Stimulated activated CD8-positive, alpha-beta memory T cell treated with anti-CD3 and anti-CD28 coated beads, Interleukin-12 subunit alpha, Interleukin-12 subunit beta, amount 100 ng/mL, for 4 hours (primary cell): Measurements from ENCODE around the gene HPS1.
"Not testable (repeated sequence)": the region's sequence is repeated elsewhere in the genome, so short reads cannot be mapped to it uniquely, and the experiment has no call there.

ENCODE experiments used
- DNase-seq: peaks from one replicate; pipeline ENCODE4 v3.0.0-alpha.2; 2020; ENCODE audit warnings: low read depth

HPS1 gene

DNA sequence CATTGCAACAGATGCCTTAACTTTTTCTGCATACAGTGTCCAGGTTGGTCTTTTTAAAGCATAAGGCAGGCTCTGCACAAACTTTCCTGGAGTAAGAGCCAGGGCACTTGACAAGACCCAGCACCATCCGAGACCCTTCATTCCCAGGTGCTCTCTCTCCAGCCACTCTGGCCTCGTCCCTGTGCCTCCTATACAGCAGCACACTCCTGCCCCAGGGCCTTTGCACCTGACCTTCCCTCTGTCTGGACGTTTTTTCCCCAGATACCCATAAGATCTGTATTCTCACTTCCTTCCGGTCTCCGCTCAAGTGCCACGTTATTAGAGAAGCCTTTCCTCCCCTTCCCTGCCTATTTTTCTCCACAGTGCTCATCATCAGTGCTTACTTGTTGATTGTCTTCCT lies 57.3 kb downstream of the HPS1 start:
- no peak for DNase-seq

DNA sequence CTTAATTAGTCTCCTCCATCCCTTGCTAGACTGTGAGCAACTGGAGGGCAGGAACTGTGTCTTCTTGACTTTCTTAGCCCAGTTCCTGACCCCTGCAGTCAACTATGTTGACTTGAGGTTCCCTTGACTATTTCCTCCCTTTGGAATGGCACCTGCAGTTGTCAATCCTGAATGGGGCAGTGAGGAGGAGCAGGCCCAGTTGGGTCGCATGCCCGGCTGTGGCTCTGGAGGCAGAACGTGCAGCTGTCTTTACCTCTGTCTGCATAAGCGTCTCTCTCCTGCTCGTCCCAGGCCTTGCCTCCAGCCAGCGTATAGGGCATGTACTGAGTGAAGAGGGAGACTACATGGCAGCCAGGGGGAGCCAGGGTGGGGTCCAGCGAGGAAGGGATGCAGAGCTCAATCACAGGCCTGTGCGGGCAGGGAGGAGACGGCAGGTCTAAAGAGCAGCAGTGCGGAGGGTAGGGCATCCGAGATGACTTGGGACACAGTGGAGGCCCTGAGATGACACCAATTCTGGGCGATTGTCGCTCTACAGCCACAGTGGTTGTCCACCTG lies 58.6 kb downstream of the HPS1 start:
- no peak for DNase-seq

DNA sequence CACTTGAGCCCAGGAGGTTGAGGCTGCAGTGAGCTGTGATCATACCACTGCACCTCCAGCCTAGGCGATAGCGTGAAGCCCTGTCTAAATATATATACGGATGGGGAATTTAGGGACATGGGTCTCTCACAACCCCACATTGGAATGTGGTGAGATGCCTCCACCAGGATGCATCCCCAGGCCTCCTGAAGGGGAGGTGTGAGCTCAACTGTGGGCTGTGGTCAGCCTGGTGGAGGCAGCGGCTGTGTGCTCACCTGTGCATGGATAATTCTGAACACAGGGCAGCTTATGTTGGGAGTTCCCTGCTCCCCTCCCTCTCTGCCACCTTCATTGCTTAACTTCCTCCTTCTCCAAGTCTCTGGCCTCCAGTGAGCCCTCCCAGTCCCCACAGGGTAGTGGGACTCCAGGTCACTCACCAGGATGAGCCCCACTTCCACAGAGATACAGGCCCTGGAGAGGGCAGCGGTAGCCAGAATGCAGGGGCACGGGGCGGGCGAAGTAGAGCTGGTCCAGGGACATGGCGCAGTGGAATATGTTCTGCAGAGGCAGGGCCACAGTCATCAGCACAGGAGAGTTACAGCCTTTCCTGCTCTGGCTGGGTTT lies 62.1 kb downstream of the HPS1 start:
- no peak for DNase-seq

DNA sequence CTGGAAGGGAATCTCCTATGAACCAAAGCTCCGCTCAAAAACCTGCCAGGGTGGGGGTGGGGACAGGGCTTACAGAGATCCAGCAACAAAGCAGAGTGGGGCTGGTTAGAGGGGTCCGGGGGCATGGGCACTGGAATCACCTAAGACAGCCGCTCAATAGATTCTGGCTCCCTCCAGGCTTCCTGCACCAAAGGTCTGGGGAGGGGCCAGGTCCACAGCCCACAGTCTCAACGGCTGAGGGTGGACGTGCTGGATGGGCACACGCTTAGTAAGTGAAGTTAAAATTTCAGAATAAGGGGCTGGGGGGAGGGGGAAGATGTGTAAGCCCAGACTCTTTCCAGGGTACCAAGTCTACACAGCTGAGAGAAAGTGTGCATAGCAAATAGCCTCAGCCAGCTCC lies 62.9 kb downstream of the HPS1 start:
- no peak for DNase-seq

DNA sequence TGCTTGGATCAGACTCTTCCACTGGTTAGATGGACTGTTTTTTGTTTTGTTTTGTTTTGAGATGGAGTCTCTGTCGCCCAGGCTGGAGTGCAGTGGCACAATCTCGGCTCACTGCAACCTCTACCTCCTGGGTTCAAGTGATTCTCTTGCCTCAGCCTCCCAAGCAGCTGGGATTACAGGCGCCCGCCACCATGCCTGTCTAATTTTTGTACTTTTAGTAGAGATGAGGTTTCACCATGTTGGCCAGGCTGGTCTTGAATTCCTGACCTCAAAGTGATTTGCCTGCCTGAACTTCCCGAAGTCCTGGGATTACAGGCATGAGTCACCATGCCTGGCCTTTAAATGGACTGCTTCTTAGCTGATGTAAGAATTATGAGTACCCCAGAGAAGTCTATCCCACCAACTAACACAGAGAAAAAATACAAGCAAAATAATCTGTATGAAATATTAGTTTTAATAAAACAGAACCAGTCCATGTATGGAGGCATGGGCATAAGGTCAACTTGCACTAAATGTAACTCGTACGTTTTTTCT lies 63.5 kb downstream of the HPS1 start:
- DNase-seq = not testable (repeated sequence)

DNA sequence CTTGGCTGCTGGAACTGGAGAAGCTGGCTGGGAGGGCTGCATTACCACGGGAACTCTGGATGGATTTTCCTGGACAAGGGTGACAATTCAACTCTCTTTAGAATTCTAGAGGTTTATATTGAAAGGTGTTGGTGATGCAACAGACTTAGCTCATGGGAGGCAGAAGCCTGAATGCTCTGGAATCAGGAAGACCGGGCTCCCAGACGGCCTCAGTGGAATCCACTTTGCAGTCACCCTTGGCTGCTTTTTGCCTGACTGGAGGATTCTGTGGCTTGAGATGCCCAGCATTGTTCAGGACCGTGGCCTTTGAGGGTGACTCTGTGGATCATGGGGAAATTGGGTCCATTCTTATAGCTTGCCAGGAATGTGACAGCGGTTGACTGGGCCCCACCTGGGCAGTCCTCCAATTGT lies 64.0 kb downstream of the HPS1 start:
- DNase-seq = no peak

DNA sequence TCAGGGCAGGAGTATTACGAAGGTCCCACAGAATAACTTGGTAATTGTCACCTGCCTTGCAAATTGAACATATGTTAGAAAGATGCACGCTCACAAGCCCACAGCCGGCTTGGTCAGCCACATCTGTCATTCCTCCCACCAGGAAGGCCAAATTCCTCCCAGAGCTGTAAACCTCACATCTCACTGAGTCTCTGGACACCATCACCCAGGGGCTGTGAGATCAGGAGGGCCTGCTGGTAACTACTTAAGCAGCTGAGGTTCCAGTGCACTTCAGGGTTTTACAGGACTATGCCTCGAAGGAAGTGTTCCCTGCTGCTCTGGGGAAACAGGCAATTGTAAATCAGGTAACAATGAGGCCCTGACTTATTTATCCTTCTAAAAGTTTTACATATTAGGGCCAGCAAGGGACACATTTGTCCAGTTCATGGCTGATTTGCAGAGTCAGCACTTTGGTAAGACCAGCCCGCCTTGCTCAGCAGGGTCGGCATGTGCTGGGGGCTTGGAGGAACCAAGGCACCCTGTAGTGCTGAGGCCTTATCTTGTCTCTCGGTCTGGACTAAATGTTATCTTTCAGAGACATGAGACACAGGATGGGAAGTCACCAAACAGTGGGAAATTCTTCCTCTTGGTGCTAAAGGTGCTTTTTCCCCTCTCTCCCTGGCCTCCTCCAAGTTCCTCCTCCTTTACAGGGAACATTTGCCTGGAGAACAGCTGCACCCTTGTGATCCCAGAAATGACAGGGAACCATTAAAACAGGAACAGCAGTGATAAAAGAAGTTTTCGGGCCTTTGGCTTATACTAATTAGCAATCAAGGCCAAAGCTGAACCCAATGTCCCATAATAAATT lies 66.0 kb downstream of the HPS1 start:
- no peak for DNase-seq

DNA sequence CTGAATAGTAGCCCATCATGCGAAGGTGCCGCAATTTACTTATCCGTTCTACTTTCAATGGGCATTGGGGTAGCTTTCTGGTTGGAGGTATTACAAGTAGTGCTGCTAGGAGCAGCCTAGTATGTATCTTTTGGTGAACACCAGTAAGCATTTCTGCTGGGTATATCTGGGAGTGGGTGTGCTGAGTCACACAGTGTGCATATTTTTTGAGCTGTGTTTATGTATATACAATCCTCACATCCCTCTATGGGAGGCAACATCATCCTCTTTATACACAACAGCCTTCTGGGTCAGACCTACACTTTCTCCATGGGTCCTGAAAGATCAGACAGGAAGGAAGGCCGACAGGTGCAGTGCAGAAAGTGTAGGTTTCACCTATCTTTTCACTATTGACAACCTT lies 68.0 kb downstream of the HPS1 start:
- DNase-seq = no peak

DNA sequence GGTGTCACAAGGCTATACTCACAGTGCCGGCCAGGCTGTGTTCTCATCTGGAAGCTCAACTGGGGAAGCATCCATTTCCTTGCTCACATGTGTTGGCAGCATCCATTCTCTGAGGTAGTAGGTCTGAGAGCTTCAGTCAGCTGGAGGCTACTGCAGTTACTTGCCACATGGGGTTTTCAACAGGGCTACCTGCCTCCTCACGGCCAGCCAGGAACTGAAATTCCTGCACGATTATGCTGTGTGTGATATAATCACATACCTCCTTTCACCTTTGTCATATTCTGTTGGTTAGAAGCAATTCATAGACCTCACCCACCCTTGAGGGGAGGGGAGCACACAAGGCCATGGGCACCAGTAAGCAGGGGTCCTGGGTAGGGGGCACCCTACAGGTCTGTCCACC lies 69.2 kb downstream of the HPS1 start:
- DNase-seq = no peak

DNA sequence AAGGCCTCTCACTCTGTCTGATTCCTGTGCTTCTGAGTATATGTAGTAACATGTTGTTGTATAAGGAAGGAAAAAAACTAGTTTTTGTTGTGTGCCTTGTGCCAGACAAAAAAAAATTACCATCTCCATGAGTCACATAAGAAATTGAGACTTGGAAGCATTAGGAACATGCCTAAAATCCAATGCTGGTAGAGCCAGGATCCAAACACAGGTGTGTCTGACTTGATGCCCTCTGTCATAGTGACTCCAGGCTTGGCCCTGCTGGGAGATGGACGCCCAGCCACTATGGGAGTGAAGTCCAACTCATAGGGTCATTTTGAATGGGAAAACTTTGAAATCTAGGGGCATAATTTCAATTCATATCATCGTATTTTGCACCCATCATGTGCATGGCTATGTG lies 69.7 kb downstream of the HPS1 start:
- no peak for DNase-seq

DNA sequence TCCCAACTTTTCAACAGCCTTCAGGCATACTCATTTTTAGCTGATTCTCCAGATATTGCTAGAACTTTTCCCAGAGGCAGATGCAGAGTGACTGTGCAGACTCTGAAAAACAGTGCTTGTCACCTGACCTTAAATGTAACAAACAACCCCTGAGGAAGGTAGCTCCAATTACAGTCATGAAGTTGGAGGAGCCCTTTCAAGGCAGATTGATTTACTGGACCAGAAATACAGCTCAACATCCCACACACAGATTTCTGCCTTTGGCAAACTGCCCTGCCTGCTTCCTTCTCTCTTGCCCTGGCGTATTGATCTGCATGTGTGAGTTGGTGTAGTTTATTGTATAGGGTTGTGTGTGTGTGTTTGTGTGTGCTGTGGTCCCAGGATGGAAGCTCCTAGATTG lies 70.2 kb downstream of the HPS1 start:
- DNase-seq = no peak

DNA sequence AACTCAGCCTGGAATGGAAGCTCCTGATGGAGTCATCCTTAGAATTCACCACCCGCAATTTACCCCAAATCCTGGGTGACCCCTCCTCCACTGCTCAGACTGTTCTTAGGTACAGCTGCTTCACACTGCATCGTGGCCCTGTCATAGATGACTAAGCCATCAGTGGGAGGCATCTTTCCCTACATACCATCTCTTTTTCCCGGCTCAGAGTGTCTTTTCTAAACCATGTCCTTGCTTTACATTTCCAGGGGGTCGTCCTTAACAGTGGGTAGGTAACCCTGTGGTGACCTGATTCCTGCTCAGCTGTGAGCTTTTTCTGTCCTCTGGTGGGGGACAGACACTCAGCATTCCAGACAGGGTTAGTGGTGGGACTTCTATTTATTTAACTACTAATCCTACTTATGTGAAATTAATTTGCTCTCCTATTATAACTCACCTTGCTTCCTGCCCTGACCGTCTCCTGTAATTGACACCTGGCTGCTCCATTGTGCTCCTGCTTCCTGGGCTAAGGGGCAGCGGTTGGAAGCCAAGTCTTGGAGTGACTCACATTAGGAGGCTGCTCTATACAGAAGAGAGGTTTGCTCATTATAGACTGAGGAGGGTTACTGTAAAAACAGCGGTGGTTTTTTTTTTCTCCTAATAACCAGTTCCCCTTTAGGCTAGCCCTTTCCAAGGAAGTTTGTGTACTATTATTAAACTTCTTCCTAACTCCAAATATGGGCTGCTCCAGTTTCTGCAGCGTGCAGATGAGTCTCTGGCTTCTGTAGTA lies 72.3 kb downstream of the HPS1 start:
- DNase-seq = no peak

DNA sequence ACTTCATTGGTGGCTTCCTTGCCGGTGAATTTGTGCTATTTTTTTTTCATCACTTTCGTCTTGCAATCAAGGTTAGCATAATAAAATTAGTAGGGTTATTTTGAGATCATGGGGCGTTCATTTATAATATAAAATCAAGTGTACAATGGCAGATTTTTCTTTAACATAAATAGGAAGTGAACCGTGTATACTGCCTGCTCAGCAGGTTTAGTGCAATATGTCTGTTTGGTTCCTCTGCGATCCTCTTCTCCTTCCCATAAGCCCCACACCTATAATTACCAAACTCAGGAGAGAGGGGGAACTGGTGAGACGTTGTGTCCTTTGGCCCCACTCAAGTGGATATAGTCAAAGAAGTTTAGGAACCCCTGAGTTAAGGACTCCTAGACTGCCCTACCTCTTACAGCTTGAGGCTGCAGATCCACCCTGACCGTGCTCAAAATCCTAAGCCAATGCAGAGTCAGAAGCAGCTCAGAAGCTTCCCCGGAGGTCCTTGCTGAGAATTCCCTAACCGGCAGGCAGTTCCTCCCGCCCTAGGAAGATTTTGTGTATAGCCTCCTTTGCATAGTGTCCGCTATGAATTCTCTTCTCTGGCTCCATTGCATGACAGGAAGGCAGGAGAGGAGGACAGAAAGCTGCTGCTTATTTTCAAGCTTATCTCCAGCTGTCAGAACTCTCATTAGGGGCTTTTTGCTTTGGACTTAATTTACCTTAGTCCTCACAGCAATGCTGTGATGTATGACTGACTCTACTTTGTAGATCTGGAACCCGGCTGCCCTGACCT lies 73.3 kb downstream of the HPS1 start:
- no peak for DNase-seq

DNA sequence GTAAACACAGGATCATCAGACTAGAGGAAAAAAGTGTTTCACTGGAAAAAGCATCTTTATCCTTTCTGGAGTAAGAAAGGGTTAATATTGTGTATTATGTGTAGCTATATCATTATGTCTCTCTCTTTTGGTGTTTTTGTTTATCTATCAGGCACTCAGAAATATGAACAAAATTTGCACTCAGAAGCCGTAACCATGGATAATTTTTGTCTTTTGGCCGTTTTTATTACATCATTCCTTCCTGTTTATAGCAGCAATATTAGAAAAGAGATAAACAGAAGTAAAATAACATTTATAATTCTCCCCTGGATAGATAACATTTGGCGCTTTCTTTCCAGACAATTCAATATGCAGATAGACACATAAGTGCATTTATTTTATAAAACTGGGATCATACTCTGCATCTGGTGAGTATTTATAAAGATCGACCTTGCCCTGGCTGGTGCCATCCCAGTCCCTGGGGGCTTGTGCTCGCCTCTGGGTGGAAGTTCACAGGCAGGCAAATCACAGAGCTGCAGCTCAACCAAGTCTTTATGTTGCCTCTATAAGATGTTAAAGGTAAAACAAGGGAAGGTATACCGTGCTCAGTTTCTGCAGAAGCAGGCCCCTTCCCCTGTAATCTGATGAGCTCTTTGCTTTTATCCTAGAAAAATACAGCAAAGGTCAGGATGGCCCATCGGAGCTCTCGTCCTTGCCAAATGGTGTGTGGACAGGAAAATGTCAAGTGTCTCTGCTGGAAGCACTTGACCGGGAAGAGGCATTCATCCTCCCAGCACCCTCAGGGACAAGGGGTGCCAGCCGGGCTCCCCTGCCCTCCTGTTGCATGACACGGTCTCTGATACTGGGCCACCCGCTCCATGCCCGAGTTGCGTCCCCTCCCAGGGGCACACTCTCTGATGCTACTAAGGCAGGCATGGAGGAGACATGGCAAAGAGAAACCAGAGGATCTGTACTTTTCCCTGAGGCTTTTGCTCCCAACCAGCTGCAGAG lies 75.6 kb downstream of the HPS1 start:
- DNase-seq = no peak

DNA sequence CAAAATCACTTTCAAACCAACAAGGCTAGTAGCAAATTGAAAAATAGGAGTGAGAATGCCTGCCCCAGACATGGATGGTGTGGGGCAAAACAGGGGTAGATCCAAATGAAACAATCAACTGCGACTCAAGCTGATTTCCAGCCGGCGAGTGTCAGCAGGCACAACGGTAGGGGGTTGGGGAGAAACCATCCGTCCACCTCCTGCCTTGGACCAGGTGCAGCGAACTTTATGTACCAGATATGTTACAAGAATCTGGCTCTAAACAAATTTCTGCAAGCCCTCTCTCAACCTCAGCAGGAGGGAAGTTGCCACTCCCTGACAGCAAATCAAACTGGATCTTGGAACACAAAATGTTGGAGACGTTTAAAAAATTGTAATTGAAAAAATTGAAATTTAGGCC lies 76.9 kb downstream of the HPS1 start:
- no peak for DNase-seq

DNA sequence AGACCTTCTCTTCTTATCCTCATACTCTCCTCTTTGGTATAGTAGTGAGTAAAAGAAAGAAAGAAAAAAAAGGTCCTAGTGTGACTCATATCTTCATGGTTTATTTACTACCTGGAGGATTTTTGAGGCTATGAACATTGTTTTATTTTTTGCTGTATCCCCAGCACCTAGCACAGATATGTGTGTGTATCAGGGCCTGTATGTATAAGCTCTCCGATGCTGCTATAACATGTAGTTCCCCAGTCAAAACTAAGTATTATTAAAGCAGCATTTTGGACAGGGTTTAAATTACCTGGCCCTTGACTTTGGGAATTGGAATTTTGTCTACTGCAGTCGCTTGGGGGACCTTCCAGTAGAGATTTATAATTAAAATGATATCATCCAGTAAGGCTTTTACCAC lies 78.1 kb downstream of the HPS1 start:
- no peak for DNase-seq

DNA sequence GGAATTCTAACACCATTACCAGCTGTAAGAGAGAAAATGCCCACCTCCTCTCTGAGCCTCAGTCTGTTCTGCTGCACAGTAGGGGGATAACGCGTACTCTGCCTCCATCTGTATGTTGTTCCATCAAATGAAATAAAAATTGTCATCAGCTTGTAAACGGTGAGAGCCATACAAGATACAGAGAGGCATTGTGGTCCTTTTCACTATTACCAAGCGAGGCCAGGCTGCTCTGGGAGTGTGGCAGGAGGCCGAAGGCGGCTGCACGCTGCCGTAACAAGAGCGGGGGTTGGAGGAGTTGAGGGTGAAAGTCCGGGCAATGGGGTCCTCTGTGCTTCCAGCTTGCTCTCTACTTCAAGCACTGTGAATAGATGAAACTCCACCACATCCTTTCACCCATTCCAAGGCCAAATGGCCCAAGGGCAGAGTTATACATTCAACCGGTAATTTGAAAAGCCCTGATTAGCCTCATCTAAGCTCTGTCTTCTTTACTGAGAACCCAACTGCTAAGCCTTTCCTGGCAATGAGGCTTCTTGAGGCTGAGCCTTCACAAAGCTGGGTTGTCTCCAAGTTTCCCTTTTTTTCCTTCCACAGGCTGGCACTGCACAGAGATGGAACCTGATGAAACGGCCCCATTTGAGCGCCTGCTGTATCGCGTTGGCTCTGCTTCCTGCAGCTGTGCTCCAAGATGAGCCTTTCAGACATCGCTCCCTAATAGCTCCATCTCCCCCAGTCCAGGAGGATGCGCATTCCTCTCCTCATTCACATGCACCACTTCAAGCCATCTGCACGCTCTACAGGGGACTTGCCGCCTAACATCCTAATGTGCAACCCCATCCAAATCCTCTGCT lies 78.9 kb downstream of the HPS1 start:
- DNase-seq = no peak
